ENCODE measurements around the gene DUSP5. TPM values are rescaled to one million over a fixed set of nuclear protein-coding genes. Genes with fewer than 3 reads are reported as not detected.

The DUSP5 gene
- total and polyA plus RNA-seq, 2 of the 4 experiments (the other 2 are of a cell fraction), result 42.1 to 48.1 TPM

DNA sequence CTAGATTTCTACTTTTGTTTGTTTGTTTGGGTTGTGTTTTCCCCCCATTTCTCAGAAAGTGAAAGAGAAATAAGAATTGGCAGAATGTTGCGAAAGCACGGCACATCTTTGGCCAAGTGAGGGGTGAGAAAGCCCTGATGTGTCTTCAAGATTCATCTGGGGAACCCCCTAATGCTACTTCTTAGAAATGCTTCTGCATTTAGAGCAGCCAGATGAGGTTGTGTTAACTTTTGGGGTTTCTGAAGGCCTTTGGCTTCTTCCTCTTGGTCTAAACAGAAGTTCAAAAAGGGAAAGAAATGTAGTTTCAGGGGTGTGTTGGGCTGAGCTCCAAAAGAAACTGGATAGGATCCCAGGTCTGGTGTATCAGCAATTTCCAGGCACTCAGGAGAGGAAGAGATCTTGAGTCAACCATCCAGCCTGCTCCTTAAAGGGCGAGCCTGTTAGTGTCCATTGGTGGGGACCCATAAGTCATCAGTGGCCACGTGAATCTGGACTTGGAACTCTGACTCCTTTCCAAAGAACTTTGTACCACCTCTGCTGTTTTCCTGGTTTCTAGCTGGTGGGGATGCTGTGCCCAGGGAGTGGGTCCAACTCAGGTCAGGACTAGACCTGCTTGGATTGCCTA, 6.5 kb downstream of the DUSP5 start:
- dilution Hi-C loops (cut with HindIII; ENCODE audit: low sequenced_read_pairs, unreplicated experiment), result no loop called here
- POLR2A ChIA-PET (ENCODE audit: unreplicated experiment), result interaction anchor here (0.6 to 1.0 kb wide), 2 partner anchors 8 to 660 kb away, joined by 3 to 5 read pairs; no protein-coding TSS in a partner anchor
- no peak overlapping the region for H2AK9ac ChIP-seq (replicated peaks; ENCODE audit: low read depth, low read length, poor library complexity)
- 0 out of 2 replicates have a peak, but pooled peaks have one; percentile 14 for TF ChIP-seq NFE2L2 (IDR thresholded peaks at IDR 0.05; ENCODE audit: low read depth, low read length)
- peak; percentile 37 for TF ChIP-seq CHD1 (IDR thresholded peaks at IDR 0.05; ENCODE audit: low read depth, low read length)
- peak; percentile 97 for TF ChIP-seq CEBPB (IDR thresholded peaks at IDR 0.05; ENCODE audit: low read depth, low read length)
- no peak for TF ChIP-seq RCOR1 (IDR thresholded peaks at IDR 0.05; ENCODE audit: insufficient replicate concordance, low read length)
- no peak for TF ChIP-seq MXI1 (IDR thresholded peaks at IDR 0.05; ENCODE audit: borderline replicate concordance, low read depth, low read length)
- TF ChIP-seq ELK1 (IDR thresholded peaks at IDR 0.05; ENCODE audit: borderline replicate concordance, low read depth, low read length), result no peak
- peak; percentile 13; the same call in 1 of the 2 replicates for TF ChIP-seq SMC3 (IDR thresholded peaks at IDR 0.05; ENCODE audit: low read depth, low read length)
- TF ChIP-seq MAZ (IDR thresholded peaks at IDR 0.05; ENCODE audit: borderline replicate concordance, low read depth, low read length), result no peak
- peak; percentile 46; the same call in 1 of the 2 replicates for TF ChIP-seq USF2 (IDR thresholded peaks at IDR 0.05; ENCODE audit: low read depth, low read length)
- peak; percentile 56 for TF ChIP-seq MAFK (IDR thresholded peaks at IDR 0.05; ENCODE audit: low read depth, low read length)
- peak; percentile 9; the same call in 1 of the 2 replicates for TF ChIP-seq BHLHE40 (IDR thresholded peaks at IDR 0.05; ENCODE audit: low read depth, low read length)
- TF ChIP-seq CTCF (conservative IDR thresholded peaks at IDR 0.05; ENCODE audit: low read depth, low read length), result no peak
- no peak; the same call in 1 of the 2 replicates for TF ChIP-seq FOS (IDR thresholded peaks at IDR 0.05; ENCODE audit: low read depth, low read length)

More for the DNA sequence above, 6.5 kb downstream of the DUSP5 start:
- Histone ChIP-seq H2BK120ac (ENCODE audit: low read depth, low read length) (peak overlapping the region; percentile 52), H4K8ac (ENCODE audit: low read depth in 2 of 2, low read length in 2 of 2) (peak overlapping the region in 1 of 2 experiments; percentile 43; a peak in 1 of 4 replicates), H2AFZ (replicated peaks; ENCODE audit: low read length, poor library complexity) (no peak overlapping the region), H3K18ac (ENCODE audit: low read depth, low read length) (peak overlapping the region; percentile 26), H3K4me3 (ENCODE audit: insufficient read depth, low read depth, low read length) (no peak overlapping the region), H3K9ac (ENCODE audit: low read depth, low read length) (no peak overlapping the region), H3K4ac (ENCODE audit: low read depth, low read length) (peak overlapping the region; percentile 78), H3K27me3 (ENCODE audit: control insufficient read depth, insufficient read depth, low read length) (no peaks in the 10 kb centered on the region), H4K5ac (ENCODE audit: low read depth, low read length) (no peak overlapping the region), H2BK15ac (ENCODE audit: low read depth, low read length) (peak overlapping the region; percentile 67; the same call in 1 of the 3 replicates), H2BK20ac (ENCODE audit: low read depth, low read length) (peak overlapping the region; percentile 57), H3K56ac (ENCODE audit: extremely low read depth, insufficient read depth, low read length) (no peak overlapping the region), H2AK5ac (ENCODE audit: low read depth, low read length) (peak overlapping the region; percentile 77; the same call in 1 of the 2 replicates), H3K27ac (ENCODE audit: insufficient read depth, low read length) (peak overlapping the region; percentile 72), H3K79me1 (ENCODE audit: low read depth in 1 of 2, low read length in 2 of 2) (peaks cover 44 to 96% of the 10 kb centered on the region in 2 experiments), H3K23ac (ENCODE audit: low read depth, low read length) (0 out of 2 replicates have a peak overlapping the region, but pooled peaks have one; percentile 27), H3K9me1 (ENCODE audit: insufficient read depth, low read length) (peaks cover 33% of the 10 kb centered on the region), H3K14ac (replicated peaks; ENCODE audit: low read depth, low read length) (peak overlapping the region; percentile 67), H3K4me2 (ENCODE audit: low read depth, low read length) (peak overlapping the region; percentile 76), H3K4me1 (ENCODE audit: control insufficient read depth, insufficient read depth, low read length) (peaks cover 27% of the 10 kb centered on the region), H4K20me1 (ENCODE audit: insufficient read depth, low read length) (peaks cover 86% of the 10 kb centered on the region), H3K9me3 (ENCODE audit: control insufficient read depth, insufficient read depth, low read length) (no peaks in the 10 kb centered on the region), H3K36me3 (ENCODE audit: control insufficient read depth, insufficient read depth, low read length) (peaks cover 38% of the 10 kb centered on the region), H2BK5ac (ENCODE audit: low read depth, low read length, poor library complexity, severe bottlenecking) (peak overlapping the region; percentile 67), H4K91ac (ENCODE audit: insufficient read depth, low read depth, low read length) (peak overlapping the region; percentile 36; the same call in 1 of the 2 replicates)
- ATAC-seq (ENCODE audit: low read depth) (peak; percentile 41), DNase-seq (peak; percentile 91)
- no CpG with 5 or more reads among the region's 4 CpGs for WGBS, 2 experiments (ENCODE audit: extremely low coverage in 2 of 2, insufficient read length in 1 of 2)
- in situ Hi-C loops (cut with MboI; ENCODE audit: low sequenced_read_pairs) (loop anchor here (5.0 kb wide), 1 partner anchor 152 kb away; no protein-coding TSS in a partner anchor), intact Hi-C loops (cut with micrococcal nuclease) (no loop called here)
- no TSS peak for BruUV-seq (replicated peaks)
- CTCF ChIA-PET, result interaction anchor here (0.6 to 0.8 kb wide), 2 partner anchors 43 to 150 kb away, joined by 3 to 4 read pairs; no protein-coding TSS in a partner anchor
